Parathyroid adenoma (tissue), 2 donors: ENCODE data around the gene AMIGO3.

Experiments
- H2AFZ ChIP-seq: fragments of 300-600 bp; sonication (generic); one replicate; pipeline ENCODE4 v1.7.0; 2017; ENCODE audit warnings: antibody characterized with exemption, mild to moderate bottlenecking
- H3K27ac ChIP-seq: fragments of 300-600 bp; sonication (generic); one replicate; pipeline ENCODE4 v1.7.0; 2017
- H3K27me3 ChIP-seq: fragments of 300-600 bp; sonication (generic); one replicate; pipeline ENCODE4 v1.7.0; 2017; ENCODE audit warnings: low read length; ENCODE audit not compliant: control insufficient read depth, insufficient read depth
- H3K36me3 ChIP-seq: fragments of 300-600 bp; sonication (generic); one replicate; pipeline ENCODE4 v1.7.0; 2017; ENCODE audit warnings: low read length; ENCODE audit not compliant: control insufficient read depth, insufficient read depth
- H3K4me1 ChIP-seq: fragments of 300-600 bp; sonication (generic); one replicate; pipeline ENCODE4 v1.7.0; 2017; ENCODE audit warnings: control low read depth
- H3K4me2 ChIP-seq: fragments of 300-600 bp; sonication (generic); one replicate; pipeline ENCODE4 v1.7.0; 2017; ENCODE audit warnings: low read length
- H3K4me3 ChIP-seq: fragments of 300-600 bp; sonication (generic); one replicate; pipeline ENCODE4 v1.7.0; 2017; ENCODE audit warnings: low read depth, low read length
- H3K79me2 ChIP-seq: fragments of 300-600 bp; sonication (generic); one replicate; pipeline ENCODE4 v1.7.0; 2017; ENCODE audit warnings: control low read depth
- H3K9ac ChIP-seq: fragments of 300-600 bp; sonication (generic); one replicate; pipeline ENCODE4 v1.7.0; 2017; ENCODE audit warnings: mild to moderate bottlenecking
- H3K9me3 ChIP-seq: fragments of 300-600 bp; sonication (generic); one replicate; pipeline ENCODE4 v1.7.0; 2017; ENCODE audit warnings: low read length; ENCODE audit not compliant: control insufficient read depth
- TF ChIP-seq, protein P1 (sequence below): fragments of 300-600 bp; sonication (generic); IDR thresholded peaks from one replicate; pipeline ENCODE4 v1.7.0; 2017; ENCODE audit warnings: antibody characterized with exemption, mild to moderate bottlenecking
- donor health status: primary hyperparathyroidism.

AMIGO3 gene

DNA sequence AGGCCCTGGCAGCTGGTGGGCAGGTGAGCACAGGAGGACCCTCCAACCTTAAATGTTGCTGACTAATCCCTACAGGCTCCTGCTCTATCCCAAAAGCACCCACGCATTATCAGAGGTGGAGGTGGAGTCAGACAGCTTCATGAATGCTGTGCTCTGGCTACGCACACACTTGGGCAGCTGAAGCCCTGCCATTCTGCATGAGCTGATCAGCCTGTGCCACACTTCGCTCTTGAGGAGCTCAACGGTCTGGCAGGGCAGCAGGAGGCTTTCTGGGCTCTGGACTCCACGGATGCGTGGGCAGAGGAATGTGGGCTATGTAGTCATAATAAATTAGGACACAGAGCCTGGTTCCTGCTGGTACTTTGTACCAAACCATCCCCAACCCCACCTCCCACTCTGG lies 36.3 kb downstream of the AMIGO3 start:
- Histone ChIP-seq H3K4me3 (no peak overlapping the region), H3K27me3 (no peaks in the 10 kb centered on the region), H3K9me3 (no peaks in the 10 kb centered on the region), H2AFZ (no peak overlapping the region), H3K27ac (no peak overlapping the region), H3K36me3 (no peaks in the 10 kb centered on the region), H3K9ac (no peak overlapping the region), H3K4me1 (peaks cover under 1% of the 10 kb centered on the region), H3K79me2 (no peaks in the 10 kb centered on the region), H3K4me2 (no peak overlapping the region)
- TF ChIP-seq, protein P1, sequence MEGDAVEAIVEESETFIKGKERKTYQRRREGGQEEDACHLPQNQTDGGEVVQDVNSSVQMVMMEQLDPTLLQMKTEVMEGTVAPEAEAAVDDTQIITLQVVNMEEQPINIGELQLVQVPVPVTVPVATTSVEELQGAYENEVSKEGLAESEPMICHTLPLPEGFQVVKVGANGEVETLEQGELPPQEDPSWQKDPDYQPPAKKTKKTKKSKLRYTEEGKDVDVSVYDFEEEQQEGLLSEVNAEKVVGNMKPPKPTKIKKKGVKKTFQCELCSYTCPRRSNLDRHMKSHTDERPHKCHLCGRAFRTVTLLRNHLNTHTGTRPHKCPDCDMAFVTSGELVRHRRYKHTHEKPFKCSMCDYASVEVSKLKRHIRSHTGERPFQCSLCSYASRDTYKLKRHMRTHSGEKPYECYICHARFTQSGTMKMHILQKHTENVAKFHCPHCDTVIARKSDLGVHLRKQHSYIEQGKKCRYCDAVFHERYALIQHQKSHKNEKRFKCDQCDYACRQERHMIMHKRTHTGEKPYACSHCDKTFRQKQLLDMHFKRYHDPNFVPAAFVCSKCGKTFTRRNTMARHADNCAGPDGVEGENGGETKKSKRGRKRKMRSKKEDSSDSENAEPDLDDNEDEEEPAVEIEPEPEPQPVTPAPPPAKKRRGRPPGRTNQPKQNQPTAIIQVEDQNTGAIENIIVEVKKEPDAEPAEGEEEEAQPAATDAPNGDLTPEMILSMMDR = no peak

DNA sequence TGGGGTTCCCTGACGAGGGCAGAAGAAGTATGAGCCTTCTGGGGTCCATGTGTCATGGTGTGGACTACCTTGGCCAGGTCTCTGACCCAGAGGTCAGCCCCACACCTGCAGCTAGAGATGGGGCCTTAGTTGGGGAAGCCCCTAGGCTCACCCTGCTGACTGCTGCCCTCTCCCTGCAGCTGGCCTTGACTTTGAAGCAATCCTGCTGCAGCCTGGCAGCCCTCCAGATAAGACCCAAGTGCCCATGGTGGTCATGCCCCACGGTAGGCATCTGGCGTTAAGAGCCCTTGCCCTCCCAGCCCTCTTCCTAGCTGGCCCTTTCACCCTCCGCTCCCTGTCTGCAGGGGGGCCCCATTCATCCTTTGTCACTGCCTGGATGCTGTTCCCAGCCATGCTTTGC lies 37.9 kb downstream of the AMIGO3 start:
- Histone ChIP-seq H3K79me2 (no peaks in the 10 kb centered on the region), H3K27ac (no peak overlapping the region), H3K4me1 (no peaks in the 10 kb centered on the region), H3K9me3 (no peaks in the 10 kb centered on the region), H3K27me3 (no peaks in the 10 kb centered on the region), H3K4me3 (no peak overlapping the region), H2AFZ (no peak overlapping the region), H3K4me2 (no peak overlapping the region), H3K36me3 (no peaks in the 10 kb centered on the region), H3K9ac (no peak overlapping the region)
- TF ChIP-seq, protein P1 = no peak

DNA sequence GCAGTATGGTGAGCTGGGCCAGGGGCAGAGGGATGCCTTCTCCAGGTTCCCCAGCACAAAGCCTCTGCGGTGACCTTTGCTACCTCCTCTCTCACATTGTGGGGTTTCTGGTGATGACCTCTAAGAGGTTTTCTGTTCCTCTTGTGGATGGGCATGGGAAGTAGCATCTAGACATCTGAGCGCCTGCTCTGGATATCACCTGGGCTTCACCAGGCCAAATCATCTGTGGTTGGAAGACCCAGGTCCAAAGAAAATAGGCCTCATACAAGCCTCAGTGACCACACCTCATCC lies 38.3 kb downstream of the AMIGO3 start:
- no peaks in the 10 kb centered on the region for H3K27me3 ChIP-seq
- no peak overlapping the region for H3K4me3 ChIP-seq
- no peaks in the 10 kb centered on the region for H3K79me2 ChIP-seq
- TF ChIP-seq, protein P1 = no peak
- no peaks in the 10 kb centered on the region for H3K4me1 ChIP-seq
- H3K4me2 ChIP-seq = no peak overlapping the region
- no peaks in the 10 kb centered on the region for H3K9me3 ChIP-seq
- no peak overlapping the region for H2AFZ ChIP-seq
- no peaks in the 10 kb centered on the region for H3K36me3 ChIP-seq
- H3K9ac ChIP-seq = no peak overlapping the region
- H3K27ac ChIP-seq = no peak overlapping the region

DNA sequence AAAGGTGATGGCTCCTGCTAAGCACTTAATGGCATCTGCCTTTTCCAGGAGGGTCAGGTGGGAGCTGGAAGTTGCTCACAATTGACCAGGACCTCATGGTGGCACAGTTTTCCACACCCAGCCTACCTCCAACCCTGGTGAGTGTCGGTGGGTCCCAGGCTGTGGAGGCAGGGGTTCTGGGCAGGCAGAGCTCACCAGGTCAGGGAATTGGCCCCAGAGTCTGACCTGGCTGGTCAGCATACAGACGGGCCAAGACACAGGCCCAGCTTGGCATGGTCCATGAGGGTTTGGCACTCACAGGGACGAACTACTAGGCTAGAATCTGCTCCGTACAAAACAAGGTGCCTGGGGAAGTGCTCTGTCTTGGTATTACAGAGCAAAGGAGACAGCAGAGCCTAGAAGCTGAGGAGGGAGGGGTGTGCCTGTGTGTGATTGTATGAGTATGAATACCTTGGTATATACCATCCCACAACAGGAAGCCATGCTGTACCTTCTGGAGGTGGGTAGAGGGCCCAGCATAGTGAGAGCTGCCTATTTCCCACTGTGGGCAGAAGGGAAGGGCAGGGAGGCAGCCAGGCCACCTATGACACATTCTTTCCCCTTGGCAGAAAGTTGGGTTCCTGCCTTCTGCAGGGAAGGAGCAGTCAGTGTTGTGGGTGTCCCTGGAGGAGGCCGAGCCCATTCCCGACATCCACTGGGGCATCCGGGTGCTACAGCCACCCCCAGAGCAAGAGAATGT lies 38.8 kb downstream of the AMIGO3 start:
- Histone ChIP-seq H3K9ac (no peak overlapping the region), H3K4me1 (no peaks in the 10 kb centered on the region), H3K79me2 (no peaks in the 10 kb centered on the region), H3K9me3 (no peaks in the 10 kb centered on the region), H3K4me3 (no peak overlapping the region), H3K4me2 (no peak overlapping the region), H3K27ac (no peak overlapping the region), H3K36me3 (no peaks in the 10 kb centered on the region), H3K27me3 (no peaks in the 10 kb centered on the region), H2AFZ (no peak overlapping the region)
- TF ChIP-seq, protein P1 = no peak

DNA sequence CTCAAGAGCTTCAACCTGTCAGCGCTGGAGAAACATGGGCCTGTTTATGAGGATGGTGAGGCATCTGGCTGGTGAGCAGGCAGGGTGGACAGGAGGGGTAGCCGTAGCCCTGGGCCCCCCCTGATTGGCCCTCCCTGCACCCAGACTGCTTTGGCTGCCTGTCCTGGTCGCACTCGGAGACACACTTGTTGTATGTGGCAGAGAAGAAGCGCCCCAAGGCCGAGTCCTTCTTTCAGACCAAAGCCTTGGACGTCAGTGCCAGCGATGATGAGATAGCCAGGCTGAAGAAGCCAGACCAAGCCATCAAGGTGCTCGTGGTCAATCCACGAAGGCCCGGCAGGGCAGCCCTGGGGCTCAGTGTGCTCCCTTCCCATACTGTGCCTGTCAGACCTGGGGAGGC lies 43.6 kb downstream of the AMIGO3 start:
- no peak overlapping the region for H2AFZ ChIP-seq
- no peaks in the 10 kb centered on the region for H3K79me2 ChIP-seq
- no peak overlapping the region for H3K27ac ChIP-seq
- H3K36me3 ChIP-seq = no peaks in the 10 kb centered on the region
- no peak overlapping the region for H3K4me2 ChIP-seq
- H3K4me1 ChIP-seq = peaks cover 17% of the 10 kb centered on the region
- no peaks in the 10 kb centered on the region for H3K9me3 ChIP-seq
- H3K4me3 ChIP-seq = no peak overlapping the region
- H3K27me3 ChIP-seq = no peaks in the 10 kb centered on the region
- no peak overlapping the region for H3K9ac ChIP-seq
- TF ChIP-seq, protein P1 = no peak
